ENCODE data around the gene SCUBE2.

DNA sequence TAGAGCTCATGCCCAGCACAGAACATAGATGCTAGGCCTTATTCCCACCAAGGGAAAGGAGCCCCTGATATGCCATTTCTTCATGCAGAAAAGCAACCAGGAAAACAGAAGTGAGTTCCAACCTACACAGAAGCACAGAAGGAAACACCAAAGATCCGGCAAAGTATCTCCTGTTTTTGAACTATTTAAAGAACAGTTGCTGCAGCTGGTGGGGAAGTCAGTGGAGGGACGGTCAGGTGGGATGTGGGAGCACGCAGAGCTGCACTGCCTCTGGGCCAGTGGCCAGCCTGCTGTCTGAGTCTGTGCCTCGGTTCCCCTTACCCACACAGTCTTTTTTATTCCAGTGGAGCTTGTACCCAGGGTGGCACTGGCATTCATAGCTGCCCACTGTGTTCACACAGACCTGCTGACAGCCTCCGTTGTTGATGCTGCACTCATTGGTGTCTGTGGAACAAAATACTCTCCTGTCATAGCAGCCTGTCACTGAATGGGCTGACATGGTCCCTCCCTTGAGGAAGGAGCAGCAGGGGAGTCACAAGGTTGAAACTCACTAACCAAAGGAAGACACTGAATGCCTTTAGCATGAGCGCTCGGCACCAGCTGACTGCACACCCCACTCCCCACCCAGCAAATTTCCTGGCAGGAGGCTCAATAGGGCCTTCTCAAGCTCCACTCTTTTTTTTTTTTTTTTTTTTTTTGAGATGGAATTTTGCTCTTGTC, 37.9 kb downstream of the SCUBE2 start:
- TF ChIP-seq, protein P1, sequence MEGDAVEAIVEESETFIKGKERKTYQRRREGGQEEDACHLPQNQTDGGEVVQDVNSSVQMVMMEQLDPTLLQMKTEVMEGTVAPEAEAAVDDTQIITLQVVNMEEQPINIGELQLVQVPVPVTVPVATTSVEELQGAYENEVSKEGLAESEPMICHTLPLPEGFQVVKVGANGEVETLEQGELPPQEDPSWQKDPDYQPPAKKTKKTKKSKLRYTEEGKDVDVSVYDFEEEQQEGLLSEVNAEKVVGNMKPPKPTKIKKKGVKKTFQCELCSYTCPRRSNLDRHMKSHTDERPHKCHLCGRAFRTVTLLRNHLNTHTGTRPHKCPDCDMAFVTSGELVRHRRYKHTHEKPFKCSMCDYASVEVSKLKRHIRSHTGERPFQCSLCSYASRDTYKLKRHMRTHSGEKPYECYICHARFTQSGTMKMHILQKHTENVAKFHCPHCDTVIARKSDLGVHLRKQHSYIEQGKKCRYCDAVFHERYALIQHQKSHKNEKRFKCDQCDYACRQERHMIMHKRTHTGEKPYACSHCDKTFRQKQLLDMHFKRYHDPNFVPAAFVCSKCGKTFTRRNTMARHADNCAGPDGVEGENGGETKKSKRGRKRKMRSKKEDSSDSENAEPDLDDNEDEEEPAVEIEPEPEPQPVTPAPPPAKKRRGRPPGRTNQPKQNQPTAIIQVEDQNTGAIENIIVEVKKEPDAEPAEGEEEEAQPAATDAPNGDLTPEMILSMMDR (IDR thresholded peaks at IDR 0.05) = no peak
- no peak for TF ChIP-seq POLR2A (IDR thresholded peaks at IDR 0.05)

Measured in testis (tissue), 2 donors.